HUES64 (cell line): ENCODE measurements around the gene OR6M1.
A peak's percentile ranks its signal among the peaks of the same experiment; 100 is the strongest.

Experiments used
- H3K27ac ChIP-seq: 2 replicates; pipeline ENCODE4 v1.7.0; 2013; ENCODE audit warnings: low read depth, low read length, inconsistent platforms
- H3K27me3 ChIP-seq: 2 replicates; pipeline ENCODE4 v1.6.1; 2013; ENCODE audit warnings: mild to moderate bottlenecking, low read length; ENCODE audit not compliant: insufficient read depth
- H3K36me3 ChIP-seq: 2 replicates; pipeline ENCODE4 v1.6.1; 2013; ENCODE audit warnings: mild to moderate bottlenecking, low read length; ENCODE audit not compliant: insufficient read depth
- H3K4me1 ChIP-seq: 2 replicates; pipeline ENCODE4 v1.6.1; 2013; ENCODE audit warnings: mild to moderate bottlenecking, low read length, moderate library complexity; ENCODE audit not compliant: insufficient read depth
- H3K4me3 ChIP-seq: 2 replicates; pipeline ENCODE4 v1.5.1; 2013; ENCODE audit warnings: mild to moderate bottlenecking, low read length, moderate library complexity
- H3K9ac ChIP-seq: 2 replicates; pipeline ENCODE4 v1.6.1; 2013; ENCODE audit warnings: mild to moderate bottlenecking, low read depth, low read length
- H3K9me3 ChIP-seq: 2 replicates; pipeline ENCODE4 v1.6.1; 2013; ENCODE audit warnings: low read depth, low read length; ENCODE audit not compliant: insufficient read depth
- WGBS: fragments of 150-250, 120-280 bp; methylation state at CpG from one replicate; pipeline ENCODE4 v1.1.7; 2013; ENCODE audit warnings: missing lambda C conversion rate; 5-methylcytosine and 5-hydroxymethylcytosine counted together

Gene OR6M1

DNA sequence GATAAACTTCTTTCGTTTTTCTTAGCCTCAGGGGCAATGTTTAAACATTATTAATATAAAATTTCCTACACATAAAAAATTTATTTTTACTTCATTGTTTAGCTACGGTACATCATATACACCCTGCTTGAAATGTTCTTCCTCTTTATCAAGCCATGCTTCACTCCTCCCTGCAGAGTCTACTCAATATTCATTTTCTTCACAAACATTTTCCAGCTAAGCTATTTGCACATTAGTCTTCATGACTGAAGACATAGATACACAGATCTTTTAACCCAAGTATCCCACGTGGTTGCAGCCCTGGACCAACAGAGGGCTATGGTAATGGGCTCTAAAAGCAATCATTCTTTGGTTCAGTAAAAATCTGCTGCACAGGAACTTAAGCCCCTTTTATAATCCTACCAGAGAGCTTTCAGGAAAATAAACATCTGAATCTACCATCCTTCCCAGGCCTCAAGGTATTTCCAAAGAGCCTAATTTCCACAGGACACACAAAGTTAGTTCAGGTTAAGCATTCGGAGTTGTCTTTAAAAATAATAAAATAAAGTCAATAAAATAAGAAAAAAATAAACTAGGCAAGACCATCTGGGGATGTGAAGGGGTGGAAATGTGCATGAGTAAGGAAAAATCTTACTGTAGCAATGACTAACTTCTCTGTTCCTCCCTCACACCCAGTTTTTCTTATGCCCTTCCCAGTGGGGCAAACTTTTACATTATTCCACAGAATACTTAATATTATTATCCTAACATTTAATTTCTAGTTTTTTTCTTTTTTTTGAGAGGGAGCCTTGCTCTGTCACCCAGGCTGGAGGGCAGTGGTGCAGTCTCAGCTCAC is 30.2 kb downstream of the OR6M1 start:
- Histone ChIP-seq H3K4me3 (no peak overlapping the region), H3K27ac (peak overlapping the region; percentile 92), H3K27me3 (no peaks in the 10 kb centered on the region), H3K4me1 (peaks cover 50% of the 10 kb centered on the region), H3K9me3 (no peaks in the 10 kb centered on the region), H3K36me3 (no peaks in the 10 kb centered on the region), H3K9ac (peak overlapping the region; percentile 27; the same call in 1 of the 2 replicates)
- WGBS: 18% methylated on average over 2 of the region's 4 CpGs

DNA sequence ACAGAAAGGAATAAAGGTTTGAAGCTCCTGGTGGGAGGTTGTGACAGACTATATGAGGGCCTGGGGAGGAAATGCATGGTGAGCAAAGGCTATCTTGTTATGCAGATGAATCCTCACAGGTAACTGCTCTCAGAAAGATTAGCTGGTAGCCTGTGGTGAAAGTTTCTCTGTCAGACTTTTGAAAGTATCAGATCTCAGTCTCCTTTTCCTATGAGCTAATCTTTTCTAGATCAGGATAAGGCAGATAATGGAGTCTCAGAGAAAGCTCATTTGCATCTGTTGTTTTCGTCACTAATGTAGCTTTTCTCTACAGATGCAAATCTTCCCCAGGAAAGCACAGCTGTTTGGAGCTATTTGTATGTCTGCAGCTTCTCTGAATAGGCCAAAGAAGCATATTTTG is 30.9 kb downstream of the OR6M1 start:
- Histone ChIP-seq H3K36me3 (no peaks in the 10 kb centered on the region), H3K27ac (peak overlapping the region; percentile 92), H3K4me3 (no peak overlapping the region), H3K4me1 (peaks cover 47% of the 10 kb centered on the region), H3K9me3 (no peaks in the 10 kb centered on the region), H3K27me3 (no peaks in the 10 kb centered on the region), H3K9ac (no peak overlapping the region)
- WGBS: 0% methylated on average over 1 of the region's 1 CpG

DNA sequence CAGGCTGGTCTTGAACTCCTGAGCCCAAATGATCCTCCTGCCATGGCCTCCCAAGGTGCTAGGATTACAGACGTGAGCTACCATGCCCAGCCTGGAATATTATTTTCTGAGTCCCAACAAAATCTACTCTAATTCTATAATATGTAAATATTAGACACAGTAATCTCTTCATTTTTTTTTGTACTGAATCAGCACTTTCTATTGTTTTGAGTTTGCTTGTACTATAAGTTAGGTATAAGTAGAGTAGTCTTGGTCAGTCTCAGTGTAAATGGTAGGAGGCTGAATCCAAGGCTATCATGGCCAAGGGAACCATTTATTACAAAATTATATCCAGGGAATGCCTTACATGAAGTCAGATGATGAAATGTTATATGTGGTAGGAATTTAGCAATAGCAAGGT is 32.2 kb downstream of the OR6M1 start:
- Histone ChIP-seq H3K4me1 (peaks cover 47% of the 10 kb centered on the region), H3K36me3 (no peaks in the 10 kb centered on the region), H3K27me3 (no peaks in the 10 kb centered on the region), H3K27ac (peak overlapping the region; percentile 92), H3K9me3 (no peaks in the 10 kb centered on the region), H3K9ac (no peak overlapping the region), H3K4me3 (no peak overlapping the region)
- WGBS: 88% methylated on average over 1 of the region's 1 CpG

DNA sequence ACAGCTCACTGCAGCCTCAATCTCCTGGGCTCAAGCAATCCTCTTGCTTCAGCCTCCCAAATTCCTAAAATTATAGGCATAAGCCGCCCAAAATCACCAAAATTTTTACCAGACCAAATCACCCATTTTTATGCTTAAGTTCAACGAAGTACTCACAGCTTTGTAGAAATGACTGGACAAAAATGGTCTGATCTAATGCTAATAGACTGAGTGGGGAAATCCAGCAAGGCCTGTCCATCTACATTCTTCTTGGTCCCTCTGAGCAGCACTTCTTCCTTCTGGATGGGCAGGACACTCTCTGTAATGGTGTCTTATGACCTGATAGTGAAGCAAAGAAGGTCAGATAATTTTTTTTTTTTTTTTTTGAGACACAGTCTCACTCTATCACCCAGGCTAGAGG is 33.1 kb downstream of the OR6M1 start:
- Histone ChIP-seq H3K27me3 (no peaks in the 10 kb centered on the region), H3K9me3 (no peaks in the 10 kb centered on the region), H3K4me3 (no peak overlapping the region), H3K36me3 (no peaks in the 10 kb centered on the region), H3K27ac (no peak overlapping the region), H3K4me1 (peaks cover 44% of the 10 kb centered on the region), H3K9ac (no peak overlapping the region)
- 93% methylated on average over 2 of the region's 2 CpGs for WGBS

DNA sequence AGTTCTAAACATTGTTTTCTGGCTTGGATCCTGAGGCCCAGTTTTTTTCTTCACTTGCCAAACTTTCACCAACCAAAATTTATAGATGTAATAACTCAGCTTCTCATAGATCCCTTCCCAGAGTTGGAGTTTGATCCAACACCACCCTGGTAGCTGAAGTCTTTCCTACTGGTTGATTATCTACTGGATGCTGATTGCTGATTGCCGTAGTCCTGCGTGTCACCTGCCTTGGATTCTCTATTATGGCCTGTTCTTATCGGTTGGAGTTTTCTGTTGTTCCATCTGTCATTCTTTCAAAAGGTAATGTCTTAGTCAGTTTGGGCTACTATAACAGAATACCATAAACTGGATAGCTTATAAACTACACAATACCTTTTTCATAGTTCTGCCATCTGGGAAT is 34.5 kb downstream of the OR6M1 start:
- WGBS: 94% methylated on average over 3 of the region's 3 CpGs
- H3K27me3 ChIP-seq: no peaks in the 10 kb centered on the region
- H3K36me3 ChIP-seq: no peaks in the 10 kb centered on the region
- no peaks in the 10 kb centered on the region for H3K9me3 ChIP-seq
- H3K4me3 ChIP-seq: no peak overlapping the region
- H3K27ac ChIP-seq: no peak overlapping the region
- H3K9ac ChIP-seq: no peak overlapping the region
- H3K4me1 ChIP-seq: peaks cover 31% of the 10 kb centered on the region

DNA sequence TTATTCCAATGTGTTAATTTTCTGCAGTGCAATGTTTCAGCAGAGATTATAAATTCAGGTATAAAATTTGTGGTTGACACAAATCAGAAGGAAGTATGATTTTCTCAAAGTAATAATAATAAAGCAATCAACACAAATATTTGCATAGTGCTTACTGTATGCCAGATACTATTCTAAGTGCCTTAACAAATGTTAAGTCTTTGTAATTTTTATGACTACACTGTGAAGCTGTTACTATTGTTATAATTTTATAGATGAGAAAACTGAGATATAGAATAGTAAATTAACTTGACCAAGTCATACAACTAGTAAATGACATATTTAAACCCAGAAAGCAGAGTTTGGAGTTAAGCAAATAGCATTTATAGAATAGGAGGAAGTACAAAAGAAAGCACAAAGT is 35.4 kb downstream of the OR6M1 start:
- no peak overlapping the region for H3K9ac ChIP-seq

DNA sequence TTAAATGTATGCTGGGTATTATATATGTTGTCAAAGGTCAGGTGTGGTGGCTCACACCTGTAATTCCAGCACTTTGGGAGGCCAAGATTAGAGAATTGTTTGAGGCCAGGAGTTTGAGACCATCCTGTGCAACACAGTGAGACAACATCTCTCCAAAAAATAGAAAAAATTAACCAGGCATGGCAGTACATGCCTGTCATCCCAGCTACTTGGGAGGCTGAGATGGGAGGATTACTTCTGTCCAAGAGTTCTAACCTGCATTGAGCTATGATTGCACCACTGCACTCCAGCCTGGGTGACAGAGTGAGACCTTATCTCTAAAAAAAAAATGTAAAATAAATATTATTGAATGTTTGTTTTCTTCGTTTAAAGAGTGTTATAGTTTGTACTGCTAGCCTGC is 40.5 kb downstream of the OR6M1 start:
- Histone ChIP-seq H3K9ac (no peak overlapping the region), H3K4me1 (no peaks in the 10 kb centered on the region), H3K4me3 (no peak overlapping the region), H3K9me3 (peaks cover 21% of the 10 kb centered on the region), H3K36me3 (no peaks in the 10 kb centered on the region), H3K27ac (no peak overlapping the region), H3K27me3 (no peaks in the 10 kb centered on the region)
- WGBS: 87% methylated on average over 1 of the region's 1 CpG

More for the DNA sequence above, 35.4 kb downstream of the OR6M1 start:
- Histone ChIP-seq H3K27ac (no peak overlapping the region), H3K4me1 (peaks cover 22% of the 10 kb centered on the region), H3K4me3 (no peak overlapping the region), H3K9me3 (no peaks in the 10 kb centered on the region), H3K27me3 (no peaks in the 10 kb centered on the region), H3K36me3 (no peaks in the 10 kb centered on the region)

DNA sequence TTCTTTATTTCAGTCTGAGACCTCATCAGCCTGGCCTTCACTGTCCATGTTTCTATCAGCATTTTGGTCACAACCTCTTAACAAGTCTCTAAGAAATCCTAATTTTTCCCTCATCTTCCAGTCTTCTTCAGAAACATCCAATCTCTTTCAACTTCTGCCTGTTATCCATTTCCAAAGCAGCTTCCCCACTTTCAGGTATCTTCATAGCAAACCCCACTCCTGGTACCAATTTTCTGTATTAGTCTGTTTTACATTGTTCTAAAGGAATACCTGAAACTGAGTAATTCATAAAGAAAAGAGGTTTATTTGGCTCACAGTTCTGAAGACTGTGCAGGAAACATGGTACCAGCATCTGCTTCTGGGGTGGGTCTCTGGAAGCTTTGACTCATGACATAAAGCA is 43.7 kb downstream of the OR6M1 start:
- H3K27ac ChIP-seq: no peak overlapping the region
- H3K36me3 ChIP-seq: no peaks in the 10 kb centered on the region
- no peaks in the 10 kb centered on the region for H3K4me1 ChIP-seq
- peaks cover 21% of the 10 kb centered on the region for H3K9me3 ChIP-seq
- H3K27me3 ChIP-seq: no peaks in the 10 kb centered on the region
- no peak overlapping the region for H3K9ac ChIP-seq
- H3K4me3 ChIP-seq: no peak overlapping the region

DNA sequence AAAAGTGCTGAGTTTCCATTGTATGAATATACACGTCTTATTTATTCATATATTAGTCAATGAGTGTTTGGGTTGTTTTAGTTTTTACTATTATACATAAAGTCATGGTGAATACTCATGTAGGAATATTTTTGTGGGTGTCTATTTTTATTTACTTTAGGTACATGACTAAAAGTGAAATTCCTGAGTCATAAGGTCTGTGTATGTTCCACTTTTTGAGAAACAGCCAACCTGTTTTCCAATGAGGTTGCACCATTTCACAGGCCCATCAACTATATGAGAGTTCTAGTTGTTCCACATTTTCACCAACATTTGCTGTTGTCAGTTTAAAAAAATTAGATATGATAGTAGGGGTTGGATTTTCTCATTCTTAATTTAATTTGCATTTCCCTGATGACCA is 45.3 kb downstream of the OR6M1 start:
- H3K27ac ChIP-seq: no peak overlapping the region
- no peaks in the 10 kb centered on the region for H3K36me3 ChIP-seq
- peaks cover 21% of the 10 kb centered on the region for H3K9me3 ChIP-seq
- no peaks in the 10 kb centered on the region for H3K27me3 ChIP-seq
- WGBS: no CpG with 5 or more reads among the region's 1 CpG
- no peak overlapping the region for H3K4me3 ChIP-seq
- no peaks in the 10 kb centered on the region for H3K4me1 ChIP-seq
- no peak overlapping the region for H3K9ac ChIP-seq

DNA sequence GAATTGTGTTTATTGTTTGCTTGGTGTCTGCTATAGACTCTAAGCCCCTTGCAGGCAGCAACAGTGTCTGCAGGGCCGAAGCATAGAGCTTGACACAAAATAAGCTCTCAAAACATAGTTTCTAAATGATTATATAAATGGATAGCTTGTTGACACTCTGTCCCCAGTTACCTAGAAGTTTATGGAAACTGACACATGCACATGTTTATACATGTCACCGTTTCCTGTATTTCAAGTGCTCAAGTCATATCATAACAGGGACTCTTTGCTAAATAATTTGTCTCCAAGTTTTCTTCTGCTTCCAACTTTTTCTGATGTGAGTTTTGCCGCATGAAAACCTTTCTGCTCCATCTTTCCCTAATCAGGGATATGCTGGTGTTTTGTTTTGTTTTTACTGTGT is 48.2 kb downstream of the OR6M1 start:
- H3K4me1 ChIP-seq: no peaks in the 10 kb centered on the region
- H3K27me3 ChIP-seq: no peaks in the 10 kb centered on the region
- over 99% methylated on average over 3 of the region's 3 CpGs for WGBS
- H3K9me3 ChIP-seq: peaks cover 13% of the 10 kb centered on the region
- H3K27ac ChIP-seq: no peak overlapping the region
- H3K36me3 ChIP-seq: no peaks in the 10 kb centered on the region
- H3K9ac ChIP-seq: no peak overlapping the region
- no peak overlapping the region for H3K4me3 ChIP-seq

DNA sequence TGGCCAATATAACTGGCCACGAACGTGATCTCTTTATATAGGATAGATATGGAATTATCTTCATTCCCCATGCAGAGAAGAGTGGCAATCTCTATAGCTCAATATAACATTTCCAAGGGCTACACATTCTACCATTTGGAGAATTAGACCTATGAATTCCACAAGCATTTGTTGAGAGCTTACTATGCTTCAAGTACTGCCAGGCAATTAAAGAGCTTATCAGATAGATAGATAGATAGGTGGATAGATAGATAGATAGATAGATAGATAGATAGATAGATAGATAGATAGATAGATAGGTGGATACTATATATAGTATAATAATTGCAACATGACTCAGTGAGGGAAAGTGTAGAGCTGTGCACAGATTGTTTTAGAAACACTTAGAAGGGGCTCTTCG is 50.3 kb downstream of the OR6M1 start:
- Histone ChIP-seq H3K36me3 (no peaks in the 10 kb centered on the region), H3K9me3 (no peaks in the 10 kb centered on the region), H3K9ac (no peak overlapping the region), H3K4me1 (no peaks in the 10 kb centered on the region), H3K4me3 (no peak overlapping the region), H3K27me3 (no peaks in the 10 kb centered on the region), H3K27ac (no peak overlapping the region)
- WGBS: 93% methylated on average over 1 of the region's 3 CpGs
